Small intestine (tissue), 16 donors: ENCODE data around the gene SHANK3. TPM values are rescaled to one million over a fixed set of nuclear protein-coding genes. Genes with fewer than 3 reads are reported as not detected.

Source experiments
- DNase-seq, 2 donors: peaks; one replicate each; pipeline versions ENCODE4 v3.0.0 to v3.0.0-alpha.2; 2013
- FAIRE-seq: peaks from 2 replicates; lab custom pipeline; 2012; peaks lifted over from hg19 to GRCh38; lab: Jason Lieb, UNC
- H3K27ac ChIP-seq, 3 donors: one replicate each; pipeline ENCODE4 v1.5.1; 2013; ENCODE audit warnings: low read length in 2 of 3, mild to moderate bottlenecking in 2 of 3, control low read depth in 1 of 3, inconsistent platforms in 1 of 3, low read depth in 1 of 3, moderate library complexity in 1 of 3
- H3K27me3 ChIP-seq, 3 donors: one replicate each; pipeline ENCODE4 v1.6.1; 2013; ENCODE audit warnings: low read length in 3 of 3, inconsistent platforms in 1 of 3; ENCODE audit not compliant: control insufficient read depth in 3 of 3, insufficient read depth in 3 of 3
- H3K36me3 ChIP-seq, 3 donors: one replicate each; pipeline ENCODE4 v1.6.1; 2013; ENCODE audit warnings: low read length in 3 of 3, inconsistent platforms in 1 of 3, low read depth in 1 of 3, mild to moderate bottlenecking in 1 of 3, moderate library complexity in 1 of 3; ENCODE audit not compliant: control insufficient read depth in 3 of 3, insufficient read depth in 2 of 3
- H3K4me1 ChIP-seq, 3 donors: one replicate each; pipeline ENCODE4 v1.6.1; 2013; ENCODE audit warnings: low read length in 2 of 3, inconsistent platforms in 1 of 3, low read depth in 1 of 3, mild to moderate bottlenecking in 1 of 3, moderate library complexity in 1 of 3; ENCODE audit not compliant: control insufficient read depth in 3 of 3, insufficient read depth in 2 of 3
- H3K4me3 ChIP-seq, 3 donors: one replicate each; pipeline ENCODE4 v1.5.1; 2013; ENCODE audit warnings: low read length in 3 of 3, control low read depth in 1 of 3, inconsistent platforms in 1 of 3, low read depth in 1 of 3, mild to moderate bottlenecking in 1 of 3, moderate library complexity in 1 of 3
- H3K9me3 ChIP-seq, 2 donors: one replicate each; pipeline ENCODE4 v1.6.1; 2013; ENCODE audit warnings: low read depth in 1 of 2, low read length in 1 of 2; ENCODE audit not compliant: control insufficient read depth in 2 of 2, insufficient read depth in 1 of 2
- WGBS, 3 donors: extraction: QIAGEN DNeasy Blood & Tissue Kit; methylation state at CpG; one replicate each; pipeline ENCODE4 v1.1.7; 2013; 5-methylcytosine and 5-hydroxymethylcytosine counted together
- long read RNA-seq, 10 donors: transcript quantifications; one replicate each; lab custom pipeline, GENCODE V29; 2026
- polyA plus RNA-seq, 4 donors: library from polyadenylated mRNA; stranded (reverse) in 3 of 4; unstranded in 1 of 4; fragments of 200-250 nt in 3 of 4; fragments of 120-200 nt in 1 of 4; gene quantifications; one replicate each; pipeline versions ENCODE4 v1.2.1 to v1.2.3, GENCODE V29; 2013
- donor health status: healthy with polysubstance abuse.
- donor health status: control.
- donor health status: control.
- donor health status: Bipolar disorder and iron deficiency.
- donor health status: healthy.

Gene SHANK3
- 10 to 100 TPM in 2 of 4 donors, under 1 TPM in 2; 0.27 to 19.6 (median 5.2) TPM for polyA plus RNA-seq
- long read RNA-seq, donor 1, partial matches to known transcripts: 5 of 5 reads
- long read RNA-seq, donor 1, other reads (novel, unspliced or antisense): 0 of 5 reads
- long read RNA-seq, donor 2: 0 reads
- long read RNA-seq, donor 3: 0 reads
- long read RNA-seq, donor 4: 0 reads
- long read RNA-seq, donor 5: 0 reads
- long read RNA-seq, donor 6: 0 reads
- long read RNA-seq, donor 7: 0 reads
- long read RNA-seq, donor 8: 0 reads
- long read RNA-seq, donor 9: 0 reads
- long read RNA-seq, donor 10: 0 reads

DNA sequence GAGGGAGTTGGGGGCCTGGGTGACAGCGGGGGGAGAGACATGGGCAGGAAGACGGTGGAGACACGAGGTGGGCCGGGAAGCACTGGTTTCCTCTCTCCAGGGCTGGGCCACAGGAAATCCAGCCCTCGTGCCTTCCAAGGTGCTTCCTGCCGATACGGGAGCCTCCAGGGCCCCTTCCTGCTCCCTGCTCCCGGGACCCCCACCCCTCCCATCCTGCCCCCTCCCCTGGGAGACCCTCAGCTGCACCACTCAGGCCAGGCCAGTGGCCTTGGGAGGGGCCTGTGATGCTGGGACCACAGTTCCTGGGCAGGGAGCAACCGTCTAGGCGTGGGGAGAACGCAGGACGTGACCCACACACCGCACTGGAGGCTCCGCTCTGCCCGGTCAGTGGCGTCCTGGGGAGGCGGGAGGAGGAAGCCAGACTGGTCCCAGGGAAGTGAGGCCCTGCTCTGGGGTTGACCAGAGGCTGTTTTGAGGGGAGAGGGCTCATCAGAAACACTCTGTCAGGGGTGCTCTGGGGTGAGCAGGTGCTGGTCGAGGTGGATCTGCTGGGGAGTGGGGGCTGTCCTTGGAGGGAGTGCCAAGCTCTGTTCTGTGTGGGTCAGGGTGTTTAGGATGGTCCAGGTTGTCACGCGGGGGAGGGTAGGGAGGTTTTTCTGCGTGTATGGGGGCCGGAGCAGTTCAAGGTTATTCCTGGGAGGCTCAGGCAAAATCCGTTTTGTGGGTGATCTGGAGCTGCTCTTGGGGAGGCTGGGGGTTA is at the start of gene SHANK3:
Gene SHANK3, plus strand, starts transcription at position 353 of the 760 bp plus-strand sequence.
- peaks cover 11 to 38% (median 27%) of the 10 kb centered on the region in 3 donors for H3K27me3 ChIP-seq
- DNase-seq: no peak
- H3K4me3 ChIP-seq: peak within 1 kb of the TSS; percentile 18 to 51 (median 34)
- FAIRE-seq: no peak
- peaks cover 0 to 2% (median 0%) of the 10 kb centered on the region in 3 donors for H3K36me3 ChIP-seq
- WGBS, 3 donors: 25 to 38% (median 26%) methylated on average over 19 to 23 of the region's 23 CpGs
- H3K27ac ChIP-seq: peak within 1 kb of the TSS in 1 of 3 donors; percentile 82
- no peaks in the 10 kb centered on the region for H3K4me1 ChIP-seq
- peaks cover 0 to 5% of the 10 kb centered on the region in 2 donors for H3K9me3 ChIP-seq

DNA sequence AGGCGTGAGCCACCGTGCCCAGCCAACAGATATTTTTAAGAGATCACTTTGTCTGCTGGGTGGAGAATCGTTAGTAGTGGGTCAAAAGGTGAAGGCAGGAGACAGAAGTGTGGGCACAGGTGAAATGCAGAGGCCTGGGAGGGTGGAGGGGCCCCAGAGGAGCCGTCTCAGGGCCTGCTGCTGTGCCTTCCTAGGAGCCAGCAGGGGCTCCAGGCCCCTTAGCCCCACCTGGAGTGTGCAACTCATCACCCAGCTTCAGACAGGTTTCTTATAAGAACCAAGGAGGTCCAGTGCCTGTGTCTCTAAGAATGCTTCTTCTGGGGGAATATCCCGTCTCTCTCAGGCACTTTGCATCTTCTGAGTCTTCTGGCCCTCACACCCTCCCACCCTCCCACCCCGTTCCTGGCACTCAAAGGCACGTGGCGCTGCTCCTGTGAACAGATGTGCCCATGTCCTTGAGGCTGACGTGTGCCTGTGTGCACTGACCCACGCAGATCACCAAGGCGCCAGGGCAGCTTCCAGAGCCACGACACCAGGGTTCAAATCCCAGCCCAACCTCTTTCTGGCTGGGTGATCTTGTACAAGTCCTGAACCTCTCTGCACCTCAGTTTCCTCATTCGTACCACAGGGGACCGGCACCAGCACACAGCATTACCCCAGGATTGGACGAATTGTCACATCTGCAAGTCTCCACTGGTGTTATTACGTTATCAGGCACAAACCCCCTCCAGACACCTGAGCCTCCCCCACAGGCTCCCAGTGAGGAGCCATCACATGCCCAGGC is 48.1 kb upstream of the SHANK3 start:
- FAIRE-seq: no peak
- Histone ChIP-seq H3K27ac (no peak overlapping the region), H3K4me3 (no peak overlapping the region), H3K9me3 (no peaks in the 10 kb centered on the region), H3K4me1 (peaks cover 5 to 55% (median 12%) of the 10 kb centered on the region in 3 donors), H3K36me3 (peaks cover 0 to 14% (median 0%) of the 10 kb centered on the region in 3 donors), H3K27me3 (peaks cover 0 to 4% (median 0%) of the 10 kb centered on the region in 3 donors)
- WGBS, 3 donors: 67 to 75% (median 74%) methylated on average over 16 of the region's 16 CpGs
- no peak for DNase-seq

DNA sequence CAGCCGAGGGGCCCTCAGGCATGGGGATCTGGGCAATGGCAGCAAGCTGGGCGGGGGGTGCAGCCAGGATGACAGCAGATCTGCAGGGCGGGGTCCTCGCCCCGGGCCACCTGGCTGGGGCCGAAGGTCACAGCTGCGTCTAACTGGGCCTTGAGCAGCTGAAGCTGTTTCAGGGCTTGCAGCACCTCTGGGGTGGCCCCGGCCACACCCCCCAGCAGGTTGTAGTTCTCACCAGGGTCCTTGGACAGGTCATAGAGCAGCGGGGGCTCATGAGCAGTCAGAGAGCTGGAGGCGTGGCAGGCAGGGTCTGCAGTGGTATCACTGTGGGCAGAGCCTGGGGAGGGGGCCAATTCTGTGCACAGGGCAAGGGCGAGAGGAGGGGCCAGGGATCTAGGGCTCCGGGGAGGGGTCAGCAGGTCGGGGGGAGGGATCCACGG is 47.5 kb upstream of the SHANK3 start:
- Histone ChIP-seq H3K4me1 (peaks cover 5 to 50% (median 12%) of the 10 kb centered on the region in 3 donors), H3K27ac (no peak overlapping the region), H3K36me3 (peaks cover 0 to 14% (median 0%) of the 10 kb centered on the region in 3 donors), H3K9me3 (no peaks in the 10 kb centered on the region), H3K27me3 (no peaks in the 10 kb centered on the region), H3K4me3 (no peak overlapping the region)
- no peak for FAIRE-seq
- 43 to 66% (median 44%) methylated on average over 14 of the region's 14 CpGs for WGBS, 3 donors
- DNase-seq: peak; percentile 21 to 48

DNA sequence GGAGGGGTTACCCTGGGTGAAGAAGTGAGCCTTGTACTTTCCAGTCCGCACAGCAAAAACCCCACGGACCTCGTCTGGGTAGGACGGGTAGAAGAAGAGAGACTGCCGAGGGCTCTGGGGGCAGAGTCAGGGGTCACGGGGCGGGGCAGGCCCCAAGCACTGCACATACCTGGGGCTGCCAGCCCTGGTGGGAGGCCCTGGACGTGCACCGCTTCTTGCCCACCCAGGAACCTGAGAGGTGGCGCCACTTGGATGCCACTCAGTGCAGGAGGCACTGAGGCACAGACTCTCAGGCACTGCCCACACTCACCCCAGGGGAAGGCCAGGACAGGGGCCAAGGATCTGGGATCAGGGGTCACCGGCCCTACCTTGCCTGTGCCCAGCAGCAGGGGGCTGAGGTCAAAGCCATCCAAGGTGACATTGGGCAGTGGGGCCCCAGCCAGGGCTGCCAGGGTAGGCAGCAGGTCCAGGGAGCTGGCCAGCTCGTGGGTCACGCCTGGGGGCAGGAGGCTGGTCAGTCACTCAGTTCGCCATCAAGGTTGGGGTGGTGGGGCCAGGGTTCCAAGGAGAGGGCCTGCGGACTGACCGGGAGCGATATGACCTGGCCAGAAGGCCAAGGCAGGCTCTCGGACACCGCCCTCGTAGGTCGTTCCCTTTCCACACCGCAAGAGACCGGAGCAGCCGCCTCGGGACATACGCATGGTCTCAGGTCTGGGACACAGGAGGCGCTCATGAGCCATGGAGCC is 46.9 kb upstream of the SHANK3 start:
- Histone ChIP-seq H3K4me1 (peaks cover 5 to 47% (median 12%) of the 10 kb centered on the region in 3 donors), H3K27me3 (no peaks in the 10 kb centered on the region), H3K4me3 (no peak overlapping the region), H3K27ac (no peak overlapping the region), H3K9me3 (no peaks in the 10 kb centered on the region), H3K36me3 (peaks cover 0 to 14% (median 0%) of the 10 kb centered on the region in 3 donors)
- DNase-seq (no peak), FAIRE-seq (no peak)
- WGBS, 3 donors: 75 to 90% (median 86%) methylated on average over 24 to 27 of the region's 27 CpGs

DNA sequence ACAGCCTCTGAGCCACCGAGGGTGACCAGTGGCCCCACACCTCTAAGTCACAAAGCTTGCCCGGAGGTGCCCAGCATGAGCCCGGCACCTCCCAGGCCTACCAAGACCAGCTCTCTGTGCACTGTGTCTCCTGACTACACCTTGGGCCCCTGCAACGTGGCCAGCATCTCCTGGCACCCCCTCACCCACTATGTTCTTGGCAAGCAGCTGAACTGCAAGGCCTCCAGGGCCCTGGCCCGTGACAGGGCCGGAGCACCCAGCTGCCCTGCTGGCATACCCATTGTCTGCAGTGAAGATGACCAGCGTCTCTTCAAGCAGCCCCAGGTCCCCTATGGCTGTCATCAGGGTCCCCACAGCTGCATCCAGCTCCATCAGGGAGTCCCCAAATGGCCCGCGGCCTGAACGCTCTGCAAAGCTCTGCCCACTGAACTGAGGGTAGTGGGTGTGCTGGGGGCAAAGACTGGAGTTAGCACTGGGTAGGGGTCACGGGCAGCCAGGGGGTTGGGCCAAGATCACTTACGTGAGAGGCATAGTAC is 46.2 kb upstream of the SHANK3 start:
- no peaks in the 10 kb centered on the region for H3K27me3 ChIP-seq
- H3K27ac ChIP-seq: no peak overlapping the region
- H3K4me3 ChIP-seq: no peak overlapping the region
- H3K36me3 ChIP-seq: peaks cover 0 to 14% (median 0%) of the 10 kb centered on the region in 3 donors
- 85 to 89% (median 88%) methylated on average over 12 of the region's 12 CpGs for WGBS, 3 donors
- H3K9me3 ChIP-seq: no peaks in the 10 kb centered on the region
- FAIRE-seq (no peak), DNase-seq (no peak)
- peaks cover 5 to 43% (median 12%) of the 10 kb centered on the region in 3 donors for H3K4me1 ChIP-seq

DNA sequence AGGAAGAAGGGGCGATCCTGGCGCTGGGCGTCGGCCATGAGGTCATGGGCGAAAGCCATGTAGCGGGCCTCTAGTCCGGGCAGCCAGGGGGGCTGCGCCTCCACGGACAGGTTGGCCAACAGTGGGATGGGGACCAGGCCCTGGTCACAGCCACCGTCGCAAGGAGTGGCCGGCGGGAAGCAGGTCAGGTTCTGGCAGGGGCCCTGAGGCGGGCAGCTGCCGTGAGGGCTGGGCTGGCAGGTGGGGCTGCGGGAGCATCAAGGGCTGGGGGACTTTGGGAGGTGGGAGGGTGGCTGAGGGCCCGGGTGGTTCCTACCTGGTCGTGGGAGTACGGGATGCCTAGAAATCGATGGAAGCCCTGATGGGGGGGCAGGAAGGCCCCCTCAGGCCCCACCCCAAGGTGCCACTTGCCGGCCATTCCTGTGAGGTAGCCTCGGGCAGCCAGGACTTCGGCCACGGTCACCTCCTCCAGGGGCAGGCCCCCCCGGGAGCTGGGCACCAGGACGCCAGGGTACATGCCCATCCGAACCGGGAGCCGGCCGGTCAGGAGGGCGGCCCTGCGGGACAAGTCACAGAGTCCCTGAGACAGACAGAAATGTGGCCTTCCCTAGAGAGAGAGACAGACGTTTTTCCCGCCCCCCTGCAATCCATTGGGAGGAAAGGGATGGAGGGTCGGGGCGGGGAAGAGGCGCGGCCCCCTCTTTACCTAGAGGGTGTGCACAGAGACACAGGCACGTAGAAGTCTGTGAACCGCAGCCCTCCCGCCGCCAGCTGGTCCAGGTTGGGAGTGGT is 45.6 kb upstream of the SHANK3 start:
- peak overlapping the region; percentile 61 to 93 (median 77) for H3K4me3 ChIP-seq
- H3K9me3 ChIP-seq: no peaks in the 10 kb centered on the region
- FAIRE-seq: no peak
- no peak for DNase-seq
- H3K27me3 ChIP-seq: no peaks in the 10 kb centered on the region
- peaks cover 0 to 14% (median 0%) of the 10 kb centered on the region in 3 donors for H3K36me3 ChIP-seq
- H3K27ac ChIP-seq: peak overlapping the region; percentile 52 to 87 (median 64)
- WGBS, 3 donors: 47 to 77% (median 72%) methylated on average over 35 to 42 of the region's 42 CpGs
- peaks cover 5 to 36% (median 12%) of the 10 kb centered on the region in 3 donors for H3K4me1 ChIP-seq
